ENCODE data around the gene SLC2A13.

Gene SLC2A13

DNA sequence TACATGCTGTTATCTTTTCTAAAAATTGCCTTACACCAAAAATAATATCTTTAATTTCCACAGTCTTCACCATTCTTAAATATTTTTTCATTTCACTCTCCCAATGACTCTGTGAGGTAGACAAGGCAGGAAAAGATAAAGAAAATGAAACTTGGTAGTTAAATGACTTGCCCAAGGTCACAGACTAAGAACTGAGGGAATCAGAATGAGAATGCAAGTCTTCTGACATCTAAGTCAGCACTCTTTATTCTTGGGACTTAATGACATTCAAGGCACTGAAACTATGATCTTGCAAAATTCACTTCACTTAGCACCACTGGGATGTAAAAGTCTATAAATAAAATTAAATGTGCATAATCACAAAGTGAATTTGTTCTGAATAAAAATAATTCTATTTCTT, 104.5 kb downstream of the SLC2A13 start:
- TF ChIP-seq, protein P1, sequence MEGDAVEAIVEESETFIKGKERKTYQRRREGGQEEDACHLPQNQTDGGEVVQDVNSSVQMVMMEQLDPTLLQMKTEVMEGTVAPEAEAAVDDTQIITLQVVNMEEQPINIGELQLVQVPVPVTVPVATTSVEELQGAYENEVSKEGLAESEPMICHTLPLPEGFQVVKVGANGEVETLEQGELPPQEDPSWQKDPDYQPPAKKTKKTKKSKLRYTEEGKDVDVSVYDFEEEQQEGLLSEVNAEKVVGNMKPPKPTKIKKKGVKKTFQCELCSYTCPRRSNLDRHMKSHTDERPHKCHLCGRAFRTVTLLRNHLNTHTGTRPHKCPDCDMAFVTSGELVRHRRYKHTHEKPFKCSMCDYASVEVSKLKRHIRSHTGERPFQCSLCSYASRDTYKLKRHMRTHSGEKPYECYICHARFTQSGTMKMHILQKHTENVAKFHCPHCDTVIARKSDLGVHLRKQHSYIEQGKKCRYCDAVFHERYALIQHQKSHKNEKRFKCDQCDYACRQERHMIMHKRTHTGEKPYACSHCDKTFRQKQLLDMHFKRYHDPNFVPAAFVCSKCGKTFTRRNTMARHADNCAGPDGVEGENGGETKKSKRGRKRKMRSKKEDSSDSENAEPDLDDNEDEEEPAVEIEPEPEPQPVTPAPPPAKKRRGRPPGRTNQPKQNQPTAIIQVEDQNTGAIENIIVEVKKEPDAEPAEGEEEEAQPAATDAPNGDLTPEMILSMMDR (IDR thresholded peaks at IDR 0.05; ENCODE audit: insufficient read depth, missing control alignments) = no peak
- no peak for DNase-seq (ENCODE audit: insufficient read length, low spot score)
- no peak for FAIRE-seq

DNA sequence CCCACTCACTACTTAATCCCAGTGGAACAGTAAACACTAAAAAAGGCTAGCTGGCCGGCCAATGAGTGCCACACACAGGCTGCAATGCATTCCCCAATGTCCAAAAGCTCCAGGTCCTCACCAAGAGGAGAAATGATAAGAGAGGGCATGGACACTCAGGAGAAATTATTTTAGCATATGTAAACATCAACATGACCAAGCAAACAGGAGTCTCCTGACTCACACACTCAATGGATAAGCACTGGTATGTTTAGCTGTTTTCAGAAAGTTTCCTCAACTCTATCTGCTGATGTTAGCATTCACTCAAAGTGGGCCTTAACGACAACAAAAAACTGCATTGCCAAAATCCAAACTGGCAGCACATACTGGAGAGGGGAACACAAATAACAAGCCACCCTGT, 105.0 kb downstream of the SLC2A13 start:
- TF ChIP-seq, protein P1 (IDR thresholded peaks at IDR 0.05; ENCODE audit: insufficient read depth, missing control alignments) = no peak
- DNase-seq (ENCODE audit: insufficient read length, low spot score) = no peak
- no peak for FAIRE-seq

DNA sequence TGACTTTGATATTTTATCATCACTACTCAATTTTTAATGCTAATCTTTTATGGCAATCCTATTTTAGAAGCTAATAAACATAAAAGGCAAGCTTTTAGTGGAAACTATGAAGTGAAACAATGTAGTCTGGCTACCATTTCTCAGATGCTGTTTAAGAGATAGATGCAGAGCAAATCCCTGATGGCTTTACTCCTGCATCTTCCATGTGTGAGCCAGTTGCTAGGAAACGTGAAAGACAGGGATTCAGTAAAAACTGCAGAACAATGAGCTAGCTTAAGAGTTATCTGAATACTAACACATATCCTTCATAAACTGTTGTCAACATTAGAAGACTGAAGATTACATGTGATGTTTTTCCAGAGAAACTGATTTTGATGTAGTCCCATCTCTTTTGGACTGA, 112.6 kb downstream of the SLC2A13 start:
- FAIRE-seq (no peak), DNase-seq (ENCODE audit: insufficient read length, low spot score) (no peak)
- TF ChIP-seq, protein P1 (IDR thresholded peaks at IDR 0.05; ENCODE audit: insufficient read depth, missing control alignments) = no peak

DNA sequence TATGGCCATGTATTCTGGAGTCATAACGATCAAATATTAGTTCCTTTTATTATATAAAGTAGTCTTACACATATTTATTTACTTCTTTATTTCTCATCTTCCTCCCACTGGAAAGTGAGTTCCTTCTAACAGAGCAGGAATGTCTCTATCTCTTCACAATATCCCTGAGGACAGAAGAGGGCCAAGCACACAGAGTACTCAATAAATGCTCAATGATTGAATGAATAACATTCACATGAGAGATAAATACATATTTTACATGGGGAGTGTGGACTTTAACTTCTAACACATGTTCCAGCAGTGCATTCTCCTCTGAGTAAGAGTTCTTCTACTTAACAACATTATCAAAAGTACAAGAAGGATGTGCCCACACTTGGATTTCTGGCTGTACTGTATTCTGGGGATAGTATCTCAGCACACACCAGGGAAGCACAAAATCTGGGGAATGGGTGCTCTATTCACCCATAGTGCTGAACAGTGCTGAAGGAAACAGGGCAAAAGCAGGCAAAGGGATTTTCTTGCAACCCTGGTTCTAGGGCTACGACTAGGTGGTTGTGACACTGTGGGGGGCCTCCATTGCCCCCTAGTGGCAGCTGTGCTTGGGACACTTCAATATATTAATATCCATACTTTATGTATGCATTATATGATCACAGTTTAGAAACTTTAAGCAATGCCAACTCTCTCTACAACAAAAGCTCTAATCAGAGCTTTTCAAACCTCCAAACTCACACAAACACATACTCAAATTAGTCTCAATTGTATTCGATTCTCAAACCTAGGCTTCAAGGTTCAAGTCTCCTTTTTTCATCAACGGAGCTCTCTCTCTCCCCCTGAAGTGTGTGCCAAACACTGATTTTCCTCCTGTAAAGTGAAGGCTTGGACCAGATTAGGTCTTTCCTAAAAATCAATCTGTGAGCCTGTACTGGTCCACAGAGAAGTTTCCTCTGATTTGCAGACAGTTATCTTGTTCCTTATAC, 115.5 kb downstream of the SLC2A13 start:
- no peak for FAIRE-seq
- DNase-seq (ENCODE audit: insufficient read length, low spot score) = no peak
- TF ChIP-seq, protein P1 (IDR thresholded peaks at IDR 0.05; ENCODE audit: insufficient read depth, missing control alignments) = peak; percentile 66

DNA sequence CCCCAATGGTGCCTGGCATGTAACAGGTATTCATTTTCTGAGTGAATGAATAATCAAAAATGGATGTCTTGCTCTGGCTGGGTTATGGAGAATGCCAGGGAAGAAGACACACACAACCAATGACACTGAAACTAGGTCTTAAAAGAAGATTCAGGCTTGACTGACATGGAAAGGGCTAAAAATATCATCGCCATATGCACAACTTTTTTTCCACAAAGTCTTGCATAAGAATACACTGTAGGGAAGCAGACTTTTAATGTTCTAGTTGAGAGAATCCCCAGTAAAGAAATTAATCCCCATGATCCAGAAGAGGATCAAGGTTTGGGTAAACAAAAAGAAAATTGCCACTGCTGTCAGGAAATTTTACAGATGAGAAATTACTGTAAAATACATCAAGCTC, 116.4 kb downstream of the SLC2A13 start:
- no peak for FAIRE-seq
- DNase-seq (ENCODE audit: insufficient read length, low spot score) = no peak
- TF ChIP-seq, protein P1 (IDR thresholded peaks at IDR 0.05; ENCODE audit: insufficient read depth, missing control alignments) = no peak

DNA sequence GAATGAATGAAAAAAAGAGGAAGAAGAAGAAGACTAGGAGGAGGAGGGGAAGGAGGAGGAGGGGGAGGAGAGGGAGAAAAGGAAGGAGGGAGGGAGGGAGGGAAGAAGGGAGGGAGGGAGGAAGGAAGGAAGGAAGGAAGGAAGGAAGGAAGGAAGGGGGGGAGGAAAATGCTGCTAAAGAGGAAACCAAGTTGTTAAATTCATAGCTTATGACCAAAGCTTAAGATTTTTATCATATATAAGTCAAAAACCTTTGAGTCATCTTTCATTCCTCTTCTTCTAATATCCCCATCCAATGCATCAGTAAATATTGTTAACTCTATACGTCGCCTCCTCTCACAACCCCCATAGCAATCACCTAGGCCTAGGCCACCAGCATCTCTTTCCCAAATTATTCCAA, 117.3 kb downstream of the SLC2A13 start:
- TF ChIP-seq, protein P1 (IDR thresholded peaks at IDR 0.05; ENCODE audit: insufficient read depth, missing control alignments) = no peak
- DNase-seq (ENCODE audit: insufficient read length, low spot score) (no peak), FAIRE-seq (no peak)

DNA sequence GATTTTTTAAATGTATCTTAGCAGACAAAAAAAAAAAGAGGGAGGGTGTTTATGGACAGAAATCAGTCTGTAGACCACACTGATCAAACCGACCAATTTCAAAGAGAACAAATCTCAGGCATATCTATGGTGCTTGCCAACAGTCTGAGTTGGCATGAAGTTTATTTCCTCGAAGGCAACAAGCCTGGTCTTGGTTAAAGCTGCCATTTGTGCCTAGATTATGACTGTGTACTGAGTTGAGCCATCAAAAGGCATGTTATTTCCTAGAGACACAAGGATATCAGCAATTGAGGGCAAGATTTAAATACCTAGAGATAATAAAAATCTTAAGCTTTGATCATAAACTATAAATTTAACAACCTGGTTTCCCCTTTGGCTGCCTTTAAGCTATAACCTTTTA, 119.2 kb downstream of the SLC2A13 start:
- DNase-seq (ENCODE audit: insufficient read length, low spot score) (no peak), FAIRE-seq (no peak)
- TF ChIP-seq, protein P1 (IDR thresholded peaks at IDR 0.05; ENCODE audit: insufficient read depth, missing control alignments) = no peak
